Measurements from ENCODE around the gene C6orf47. TPM values are rescaled to one million over a fixed set of nuclear protein-coding genes. Genes with fewer than 3 reads are reported as not detected.

Gene C6orf47
- total and polyA plus RNA-seq, 2 of the 13 experiments (the other 11 are each of a cell fraction or from before 2014, with no cell fraction given): 1.7 to 18.1 TPM

DNA sequence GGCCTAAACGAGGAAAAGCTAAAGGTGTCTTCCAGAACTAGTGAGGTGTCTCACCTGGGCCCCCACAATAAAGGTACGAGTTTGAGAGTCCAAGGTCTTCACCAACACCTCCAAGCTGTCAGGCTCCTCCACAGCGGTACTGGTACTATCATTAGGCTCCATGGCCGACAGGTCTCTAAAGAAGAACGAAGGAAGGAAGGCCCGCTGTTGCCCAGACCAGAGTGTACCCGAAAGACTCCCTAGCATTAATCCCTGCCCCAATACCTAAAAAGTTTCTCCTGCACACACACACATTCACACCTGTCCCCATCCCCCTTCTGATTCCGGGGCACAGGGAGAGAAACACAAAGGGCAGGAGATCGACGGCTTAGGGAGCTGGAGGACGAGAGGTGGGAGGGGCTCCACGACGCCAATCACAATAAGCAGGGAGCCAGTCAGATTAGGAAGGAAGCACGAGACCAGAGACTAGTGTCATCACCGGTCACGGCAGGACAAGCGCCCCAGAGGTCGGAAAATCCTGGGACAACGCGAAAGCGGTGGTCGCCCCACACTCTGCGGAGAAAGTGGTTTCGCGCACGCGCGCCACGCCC lies 8.9 kb downstream of the C6orf47 start (continued):
- TF ChIP-seq, protein P1, sequence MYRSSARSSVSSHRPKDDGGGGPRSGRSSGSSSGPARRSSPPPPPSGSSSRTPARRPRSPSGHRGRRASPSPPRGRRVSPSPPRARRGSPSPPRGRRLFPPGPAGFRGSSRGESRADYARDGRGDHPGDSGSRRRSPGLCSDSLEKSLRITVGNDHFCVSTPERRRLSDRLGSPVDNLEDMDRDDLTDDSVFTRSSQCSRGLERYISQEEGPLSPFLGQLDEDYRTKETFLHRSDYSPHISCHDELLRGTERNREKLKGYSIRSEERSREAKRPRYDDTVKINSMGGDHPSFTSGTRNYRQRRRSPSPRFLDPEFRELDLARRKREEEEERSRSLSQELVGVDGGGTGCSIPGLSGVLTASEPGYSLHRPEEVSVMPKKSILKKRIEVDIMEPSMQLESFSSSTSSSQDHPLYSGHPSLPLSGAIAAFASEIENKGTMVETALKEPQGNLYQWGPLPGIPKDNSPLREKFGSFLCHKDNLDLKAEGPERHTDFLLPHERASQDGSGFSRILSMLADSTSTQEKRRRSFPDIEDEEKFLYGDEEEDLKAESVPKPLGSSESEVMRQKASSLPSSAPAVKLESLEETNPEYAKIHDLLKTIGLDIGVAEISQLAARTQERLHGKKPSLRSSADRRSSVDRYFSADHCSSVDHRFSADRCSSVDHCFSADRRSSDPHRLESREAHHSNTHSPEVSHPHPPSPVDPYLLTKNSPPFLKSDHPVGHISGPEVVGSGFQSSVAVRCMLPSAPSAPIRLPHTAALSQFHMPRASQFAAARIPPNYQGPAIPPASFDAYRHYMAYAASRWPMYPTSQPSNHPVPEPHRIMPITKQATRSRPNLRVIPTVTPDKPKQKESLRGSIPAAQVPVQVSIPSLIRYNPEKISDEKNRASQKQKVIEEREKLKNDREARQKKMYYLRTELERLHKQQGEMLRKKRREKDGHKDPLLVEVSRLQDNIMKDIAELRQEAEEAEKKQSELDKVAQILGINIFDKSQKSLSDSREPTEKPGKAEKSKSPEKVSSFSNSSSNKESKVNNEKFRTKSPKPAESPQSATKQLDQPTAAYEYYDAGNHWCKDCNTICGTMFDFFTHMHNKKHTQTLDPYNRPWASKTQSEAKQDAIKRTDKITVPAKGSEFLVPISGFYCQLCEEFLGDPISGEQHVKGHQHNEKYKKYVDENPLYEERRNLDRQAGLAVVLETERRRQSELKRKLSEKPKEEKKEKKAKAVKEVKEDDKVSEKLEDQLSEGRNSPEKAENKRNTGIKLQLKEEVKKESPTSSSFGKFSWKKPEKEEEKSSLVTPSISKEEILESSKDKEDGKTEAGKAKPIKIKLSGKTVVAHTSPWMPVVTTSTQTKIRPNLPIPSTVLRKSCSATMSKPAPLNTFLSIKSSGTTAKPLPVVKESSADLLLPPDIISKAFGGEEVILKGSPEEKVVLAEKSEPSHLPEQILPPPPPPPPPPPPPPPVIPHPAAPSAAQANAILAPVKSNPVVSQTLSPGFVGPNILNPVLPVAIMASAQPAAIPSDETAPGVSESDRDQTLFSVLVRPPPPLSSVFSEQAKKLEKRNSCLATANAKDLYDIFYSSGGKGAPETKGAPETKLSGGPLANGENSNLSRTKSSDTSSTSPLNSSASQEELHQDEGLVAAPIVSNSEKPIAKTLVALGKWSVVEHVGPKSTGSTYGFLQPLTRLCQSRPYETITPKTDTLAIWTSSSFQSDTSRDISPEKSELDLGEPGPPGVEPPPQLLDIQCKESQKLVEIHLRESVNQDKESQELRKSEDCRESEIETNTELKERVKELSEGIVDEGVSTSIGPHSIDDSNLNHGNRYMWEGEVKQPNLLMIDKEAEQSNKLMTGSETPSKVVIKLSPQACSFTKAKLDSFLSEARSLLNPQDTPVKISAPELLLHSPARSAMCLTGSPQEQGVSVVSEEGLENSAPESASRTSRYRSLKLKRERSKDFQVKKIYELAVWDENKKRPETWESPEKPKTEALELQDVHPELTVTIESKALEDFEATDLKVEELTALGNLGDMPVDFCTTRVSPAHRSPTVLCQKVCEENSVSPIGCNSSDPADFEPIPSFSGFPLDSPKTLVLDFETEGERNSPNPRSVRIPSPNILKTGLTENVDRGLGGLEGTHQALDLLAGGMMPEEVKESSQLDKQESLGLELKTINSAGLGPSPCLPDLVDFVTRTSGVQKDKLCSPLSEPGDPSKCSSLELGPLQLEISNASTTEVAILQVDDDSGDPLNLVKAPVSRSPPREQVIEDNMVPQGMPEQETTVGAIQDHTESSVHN (CRISPR knock-in tag; IDR thresholded peaks at IDR 0.05): no peak
- TF ChIP-seq KLF6 (CRISPR knock-in tag; IDR thresholded peaks at IDR 0.05): no peak
- 0 out of 2 replicates have a peak, but pooled peaks have one; percentile 15 for TF ChIP-seq SP140L (CRISPR knock-in tag; IDR thresholded peaks at IDR 0.05; ENCODE audit: borderline replicate concordance)
- TF ChIP-seq SPEN (CRISPR knock-in tag; IDR thresholded peaks at IDR 0.05; ENCODE audit: low read depth): no peak
- TF ChIP-seq SOX13 (IDR thresholded peaks at IDR 0.05): no peak
- TF ChIP-seq SOX13 (CRISPR knock-in tag; conservative IDR thresholded peaks at IDR 0.05 in 1 of 2, IDR thresholded peaks at IDR 0.05 in 1 of 2): peak in 1 of 2 experiments; percentile 46; a peak in 2 of 4 replicates
- 0 out of 2 replicates have a peak, but pooled peaks have one; percentile 17 for TF ChIP-seq ZNF232 (CRISPR knock-in tag; IDR thresholded peaks at IDR 0.05; ENCODE audit: borderline replicate concordance)
- TF ChIP-seq, protein P2, sequence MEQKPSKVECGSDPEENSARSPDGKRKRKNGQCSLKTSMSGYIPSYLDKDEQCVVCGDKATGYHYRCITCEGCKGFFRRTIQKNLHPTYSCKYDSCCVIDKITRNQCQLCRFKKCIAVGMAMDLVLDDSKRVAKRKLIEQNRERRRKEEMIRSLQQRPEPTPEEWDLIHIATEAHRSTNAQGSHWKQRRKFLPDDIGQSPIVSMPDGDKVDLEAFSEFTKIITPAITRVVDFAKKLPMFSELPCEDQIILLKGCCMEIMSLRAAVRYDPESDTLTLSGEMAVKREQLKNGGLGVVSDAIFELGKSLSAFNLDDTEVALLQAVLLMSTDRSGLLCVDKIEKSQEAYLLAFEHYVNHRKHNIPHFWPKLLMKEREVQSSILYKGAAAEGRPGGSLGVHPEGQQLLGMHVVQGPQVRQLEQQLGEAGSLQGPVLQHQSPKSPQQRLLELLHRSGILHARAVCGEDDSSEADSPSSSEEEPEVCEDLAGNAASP (CRISPR knock-in tag; IDR thresholded peaks at IDR 0.05; ENCODE audit: borderline replicate concordance): no peak; the same call in 1 of the 2 replicates
- TF ChIP-seq CHD4 (IDR thresholded peaks at IDR 0.05; ENCODE audit: borderline replicate concordance, low read length): no peak
- TF ChIP-seq MXI1 (IDR thresholded peaks at IDR 0.05; ENCODE audit: borderline replicate concordance, low read depth, low read length): peak; percentile 55; the same call in 2 of the 3 replicates
- TF ChIP-seq, protein P3, sequence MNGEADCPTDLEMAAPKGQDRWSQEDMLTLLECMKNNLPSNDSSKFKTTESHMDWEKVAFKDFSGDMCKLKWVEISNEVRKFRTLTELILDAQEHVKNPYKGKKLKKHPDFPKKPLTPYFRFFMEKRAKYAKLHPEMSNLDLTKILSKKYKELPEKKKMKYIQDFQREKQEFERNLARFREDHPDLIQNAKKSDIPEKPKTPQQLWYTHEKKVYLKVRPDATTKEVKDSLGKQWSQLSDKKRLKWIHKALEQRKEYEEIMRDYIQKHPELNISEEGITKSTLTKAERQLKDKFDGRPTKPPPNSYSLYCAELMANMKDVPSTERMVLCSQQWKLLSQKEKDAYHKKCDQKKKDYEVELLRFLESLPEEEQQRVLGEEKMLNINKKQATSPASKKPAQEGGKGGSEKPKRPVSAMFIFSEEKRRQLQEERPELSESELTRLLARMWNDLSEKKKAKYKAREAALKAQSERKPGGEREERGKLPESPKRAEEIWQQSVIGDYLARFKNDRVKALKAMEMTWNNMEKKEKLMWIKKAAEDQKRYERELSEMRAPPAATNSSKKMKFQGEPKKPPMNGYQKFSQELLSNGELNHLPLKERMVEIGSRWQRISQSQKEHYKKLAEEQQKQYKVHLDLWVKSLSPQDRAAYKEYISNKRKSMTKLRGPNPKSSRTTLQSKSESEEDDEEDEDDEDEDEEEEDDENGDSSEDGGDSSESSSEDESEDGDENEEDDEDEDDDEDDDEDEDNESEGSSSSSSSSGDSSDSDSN (CRISPR knock-in tag; IDR thresholded peaks at IDR 0.05): no peak
- TF ChIP-seq SRSF4 (IDR thresholded peaks at IDR 0.05; ENCODE audit: low read depth, low read length, poor library complexity, severe bottlenecking): no peak
- peak; percentile 73; the same call in 1 of the 2 replicates for TF ChIP-seq ZNF605 (CRISPR knock-in tag; IDR thresholded peaks at IDR 0.05)
- TF ChIP-seq ZNF652 (CRISPR knock-in tag; IDR thresholded peaks at IDR 0.05; ENCODE audit: borderline replicate concordance, low read depth): no peak
- TF ChIP-seq GATA4 (IDR thresholded peaks at IDR 0.05; ENCODE audit: borderline replicate concordance, low read depth): no peak
- TF ChIP-seq KMT2A (CRISPR knock-in tag; IDR thresholded peaks at IDR 0.05): no peak; the same call in none of the 2 replicates
- TF ChIP-seq ZNF564 (CRISPR knock-in tag; IDR thresholded peaks at IDR 0.05): no peak
- TF ChIP-seq MEIS2 (CRISPR knock-in tag; IDR thresholded peaks at IDR 0.05): no peak

Data from HepG2 (cell line).